Right ventricle myocardium inferior (tissue), 1 donor: Measurements from ENCODE around the gene PDE3B. TPM values are rescaled to one million over a fixed set of nuclear protein-coding genes. Genes with fewer than 3 reads are reported as not detected.
A peak's percentile ranks its signal among the peaks of the same experiment; 100 is the strongest.

Experiments used
- ATAC-seq: fragments of 200-7000 bp; cut with Tn5 transposase; one replicate; pipeline ENCODE4 v1.9.1; 2020; ENCODE audit warnings: mild to moderate bottlenecking, moderate library complexity
- DNase-seq: peaks from one replicate; pipeline ENCODE4 v3.0.0; 2021; ENCODE audit errors: missing footprints
- intact Hi-C: fragments of 100-400 bp; cut with DNase I; formaldehyde crosslinking; loops from one replicate; pipeline ENCODE4 v1.11.0; 2022
- total RNA-seq: library from RNA; stranded (reverse); fragmentation: NEBNext Ultra II Directional; extraction: Animal tissue kit (Norgen Biotek cat#: 25700); gene quantifications from one replicate; pipeline ENCODE4 v1.2.1, GENCODE V29; 2021
- donor health status: DM: no; HTN: yes; CAD: no; lungs with severe emphysema.

Gene PDE3B
- total RNA-seq, 1 donor from 2014 or later: 4.5 TPM

DNA sequence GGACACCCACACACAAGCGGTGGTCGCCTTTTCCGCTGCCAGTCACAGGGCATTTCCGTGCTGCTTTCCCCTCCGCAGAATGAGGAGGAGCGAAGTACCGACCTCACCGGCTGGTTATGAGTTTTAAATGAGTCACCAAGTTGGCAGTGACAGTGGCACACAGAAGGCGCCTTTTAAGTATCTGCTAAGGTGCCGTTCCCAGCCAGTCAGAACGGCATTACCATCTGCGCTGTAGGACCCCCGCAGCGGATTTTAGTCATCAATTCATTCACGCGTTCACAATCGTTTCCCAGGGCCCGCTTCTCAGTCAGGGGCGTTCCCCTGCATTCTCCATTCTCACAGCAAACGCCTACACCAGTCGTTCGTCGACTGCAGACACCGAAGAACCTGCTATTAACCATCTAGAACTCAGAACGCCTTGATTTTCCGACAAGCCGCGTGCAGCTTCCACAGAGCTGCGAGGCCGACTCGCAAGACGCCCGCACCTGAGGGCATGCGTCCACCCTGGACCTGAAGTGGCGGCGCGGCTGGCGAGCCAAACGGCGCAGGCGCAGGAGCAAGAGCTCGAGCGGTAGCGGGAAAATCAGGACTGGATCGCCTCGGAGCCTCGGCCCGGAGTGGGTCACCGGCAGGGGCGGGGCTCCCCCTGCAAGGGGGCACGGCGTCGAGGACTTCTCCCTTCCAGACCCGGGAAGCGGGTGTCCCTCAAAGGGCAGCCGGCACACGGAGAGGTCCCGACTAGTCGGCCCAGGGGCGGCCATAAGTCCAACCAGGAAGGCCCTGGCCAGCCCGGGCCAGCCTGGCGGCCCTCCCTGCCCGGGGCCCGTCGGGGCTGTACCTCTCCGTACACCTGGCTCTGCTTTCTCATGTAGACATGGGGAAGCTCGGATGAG is 247.8 kb downstream of the PDE3B start:
- DNase-seq (peak; percentile 93), ATAC-seq (peak; percentile 90)
- intact Hi-C loops: loop anchor here (5.0 kb wide), 3 partner anchors 249 to 369 kb away; partner anchors contain the start of genes PDE3B and PSMA1

GRCh38 chr11:14892036-14892556 is 248.5 kb downstream of the PDE3B start, which contains the start of gene CYP2R1:
Gene CYP2R1 (minus strand): TSS chr11:14892231. CDS start chr11:14892205, 26 bp downstream.
- intact Hi-C loops: loop anchor here (5.0 kb wide), 3 partner anchors 250 to 370 kb away; partner anchors contain the start of genes PDE3B and PSMA1
- peak; percentile 97 for DNase-seq
- ATAC-seq: peak; percentile 99

DNA sequence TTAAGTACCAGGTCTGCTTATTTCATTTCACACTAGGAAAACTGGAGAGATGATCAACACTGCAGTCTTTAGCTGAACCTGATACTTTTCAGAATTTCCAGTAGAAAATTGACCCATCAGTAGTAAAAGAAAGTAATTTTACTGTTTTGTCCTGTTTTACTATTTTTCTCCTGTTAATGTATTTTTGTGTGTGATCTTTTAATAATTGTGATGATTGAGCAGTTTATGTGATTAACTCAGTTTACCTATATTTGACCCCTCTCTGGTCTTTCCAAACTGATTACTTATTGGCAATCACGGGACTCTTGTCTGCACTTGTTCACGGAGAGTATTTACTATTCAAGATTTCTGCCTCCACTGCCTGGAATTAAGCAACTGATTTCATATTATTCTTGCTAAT is 249.0 kb downstream of the PDE3B start:
- no peak for DNase-seq

DNA sequence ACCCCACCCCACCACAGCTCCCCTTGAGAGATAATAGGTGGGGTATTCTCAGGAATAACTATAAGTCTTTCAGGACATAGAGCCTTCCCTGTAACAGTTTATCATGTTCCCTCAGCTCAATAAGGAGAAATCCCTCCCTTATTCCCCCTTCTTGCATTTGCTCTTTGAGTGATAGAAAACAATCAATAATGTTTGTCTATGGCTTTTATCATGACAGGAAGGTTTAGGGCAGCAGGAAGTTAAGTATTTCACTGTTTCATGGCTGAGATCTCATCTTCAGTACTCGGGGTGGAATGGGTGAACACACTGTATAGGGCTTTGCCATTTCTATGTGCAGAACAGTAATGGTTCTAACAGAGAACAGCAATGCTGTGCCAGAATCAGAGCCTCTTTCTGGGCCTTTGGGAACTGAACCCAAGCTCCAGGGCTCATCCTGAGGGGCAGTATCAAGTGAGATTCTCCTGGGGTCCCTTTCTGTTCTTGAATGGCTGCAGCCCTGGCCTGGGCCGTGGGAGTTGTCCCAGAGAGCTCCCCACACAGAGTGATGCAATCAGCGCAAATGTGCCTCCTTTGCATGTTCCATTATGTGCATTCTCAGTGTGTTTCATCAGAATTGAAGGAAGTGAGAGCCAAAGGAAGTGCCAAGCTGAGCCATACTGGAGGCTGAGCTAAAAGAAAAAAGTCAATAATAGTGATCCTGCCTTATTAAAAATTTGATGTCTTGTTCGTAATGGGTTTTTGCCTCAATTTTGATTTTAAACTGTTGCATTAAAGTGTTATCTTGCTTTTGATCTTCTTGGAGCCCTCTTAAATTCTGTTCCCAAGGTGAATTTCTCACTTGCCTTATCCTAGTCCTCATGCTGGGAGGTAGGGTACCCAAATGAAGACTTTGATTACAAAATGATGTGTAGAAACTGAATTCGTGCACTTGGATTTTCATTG is 251.3 kb downstream of the PDE3B start:
- DNase-seq: peak; percentile 79
- intact Hi-C loops: loop anchor here (5.0 kb wide), 3 partner anchors 253 to 373 kb away; partner anchors contain the start of genes PDE3B and PSMA1
- no peak for ATAC-seq

More for the DNA sequence above, 249.0 kb downstream of the PDE3B start:
- ATAC-seq: no peak
- intact Hi-C loops: loop anchor here (5.0 kb wide), 3 partner anchors 250 to 370 kb away; partner anchors contain the start of genes PDE3B and PSMA1

- DNase-seq (no peak), ATAC-seq (no peak)
- intact Hi-C loops: no loop called here
Measured at GRCh38 chr11:14898355-14898754, 254.8 kb downstream of the PDE3B start.

- DNase-seq (no peak), ATAC-seq (no peak)
- intact Hi-C loops: no loop called here
Measured at GRCh38 chr11:14898906-14899305, 255.3 kb downstream of the PDE3B start.

- DNase-seq (no peak), ATAC-seq (no peak)
- intact Hi-C loops: no loop called here
Measured at GRCh38 chr11:14902650-14903350, 259.2 kb downstream of the PDE3B start.

- peak; percentile 85 for ATAC-seq
Measured at GRCh38 chr11:14904745-14905103, 261.1 kb downstream of the PDE3B start.

DNA sequence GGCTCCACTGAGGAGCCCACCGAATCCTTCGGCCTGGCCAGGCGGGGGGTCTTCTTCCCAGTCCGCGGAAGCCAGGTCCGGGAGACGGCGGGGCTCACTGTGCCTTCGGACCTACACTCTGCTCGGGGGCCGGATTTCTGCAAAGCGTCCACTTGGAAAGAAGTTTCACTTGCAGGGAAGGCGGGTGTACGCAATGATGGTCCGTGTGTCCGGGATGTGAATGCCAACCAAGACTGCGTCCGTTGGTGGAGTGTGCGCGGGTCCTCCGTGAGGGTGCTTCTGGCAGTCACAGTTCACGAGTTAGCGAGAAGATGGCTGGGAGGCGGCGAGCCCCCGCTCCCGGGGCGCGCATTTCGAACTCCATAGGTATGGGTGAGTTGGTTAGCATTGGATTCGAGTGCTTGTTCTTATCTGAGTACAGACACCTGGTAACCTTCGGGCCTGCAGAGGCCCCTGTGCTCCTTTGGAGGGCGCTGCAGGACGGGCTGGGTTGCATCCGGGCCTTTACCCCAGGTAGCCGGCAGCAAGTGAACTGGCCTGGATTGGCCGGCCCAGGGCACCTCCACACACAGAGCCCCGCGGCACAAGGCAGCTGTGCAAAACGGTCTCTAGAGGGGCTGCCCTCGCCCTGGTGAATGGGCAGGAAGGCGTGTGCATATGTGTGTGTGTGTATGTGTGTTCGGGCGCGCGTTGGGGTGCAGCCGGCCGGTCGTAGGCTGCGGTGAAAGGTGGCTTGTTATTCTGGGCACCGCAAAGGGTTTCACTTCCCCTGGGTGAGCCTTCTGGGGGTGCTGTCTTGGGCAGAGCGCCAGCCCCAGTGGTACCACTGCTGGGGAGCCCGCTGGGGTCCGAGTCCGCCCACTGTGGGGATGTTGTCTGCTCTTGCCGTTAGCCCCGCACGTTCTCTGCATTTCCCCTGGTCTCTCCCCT is 261.8 kb downstream of the PDE3B start:
- peak; percentile 72 for DNase-seq
- ATAC-seq: peak; percentile 52
- intact Hi-C loops: loop anchor here (1.0 to 5.0 kb wide), 3 partner anchors 263 to 383 kb away; partner anchors contain the start of genes PDE3B and PSMA1

More at GRCh38 chr11:14904745-14905103, 261.1 kb downstream of the PDE3B start:
- peak; percentile 93 for DNase-seq
- intact Hi-C loops: loop anchor here (1.0 to 5.0 kb wide), 3 partner anchors 262 to 382 kb away; partner anchors contain the start of genes PDE3B and PSMA1

- intact Hi-C loops: loop anchor here (5.0 kb wide), 2 partner anchors 264 to 384 kb away; partner anchors contain the start of genes PDE3B and PSMA1
- ATAC-seq: no peak
- DNase-seq: no peak
Measured at GRCh38 chr11:14906578-14906977, 263.0 kb downstream of the PDE3B start.

DNA sequence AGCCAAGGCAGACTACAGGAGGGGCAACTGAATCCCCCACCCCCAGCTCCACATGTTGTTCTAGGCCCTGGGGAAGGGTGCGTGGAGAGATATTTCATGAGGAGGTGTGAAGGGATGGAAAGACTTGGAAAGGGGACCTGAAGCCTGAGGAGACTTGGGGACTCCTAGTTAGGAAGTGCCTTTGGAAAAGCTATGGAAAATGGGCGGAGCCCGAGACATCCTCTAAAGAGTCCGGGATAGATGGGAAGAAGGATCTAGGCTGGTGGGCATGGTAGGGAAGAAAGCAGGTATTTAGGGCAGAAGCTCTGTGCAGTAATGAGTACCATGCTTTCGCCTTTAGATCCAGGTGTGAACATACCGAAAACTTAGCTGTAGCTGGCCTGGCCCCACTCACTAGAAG is 263.4 kb downstream of the PDE3B start:
- intact Hi-C loops: loop anchor here (1.0 to 5.0 kb wide), 3 partner anchors 117 to 385 kb away; partner anchors contain the start of genes PDE3B and PSMA1
- ATAC-seq (no peak), DNase-seq (no peak)

GRCh38 chr11:14907411-14908213 is 264.0 kb downstream of the PDE3B start:
- intact Hi-C loops: loop anchor here (1.0 to 5.0 kb wide), 5 partner anchors 117 to 385 kb away; partner anchors contain the start of genes PDE3B and PSMA1
- DNase-seq (peak; percentile 93), ATAC-seq (peak; percentile 74)

DNA sequence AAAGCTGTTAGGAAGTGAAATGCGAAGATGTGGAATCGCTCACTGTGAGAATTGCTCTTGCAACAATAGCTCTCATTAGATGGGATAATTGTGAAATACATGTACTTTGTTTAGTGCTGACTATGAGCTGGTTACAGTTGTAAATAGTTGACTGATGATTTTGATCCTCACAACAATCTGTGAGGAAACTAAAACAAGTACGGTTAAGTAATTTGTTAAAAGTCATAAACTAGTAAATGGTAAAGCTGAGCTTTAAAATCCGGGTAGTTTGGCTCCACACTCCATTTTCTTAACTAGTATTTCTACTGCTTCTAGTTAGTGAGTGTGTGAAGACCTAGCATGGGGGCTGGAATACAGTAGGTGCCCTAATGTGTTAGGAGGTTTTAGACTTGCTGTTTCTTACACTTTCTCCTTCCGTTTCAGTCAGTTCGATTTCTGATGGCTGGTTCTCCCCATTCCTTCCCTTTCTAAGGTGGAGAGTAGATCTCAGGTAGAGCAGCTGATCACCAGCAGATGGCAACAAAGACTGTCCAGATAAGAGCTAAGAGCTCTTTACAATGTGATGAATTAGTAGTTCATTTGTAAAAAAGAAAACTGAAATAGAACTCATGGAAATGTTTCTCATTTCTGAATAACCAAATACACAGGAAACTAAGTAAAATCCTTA is 264.7 kb downstream of the PDE3B start:
- intact Hi-C loops: loop anchor here (2.0 to 5.0 kb wide), 4 partner anchors 166 to 386 kb away; partner anchors contain the start of genes PDE3B and PSMA1
- ATAC-seq: no peak
- DNase-seq: no peak

- intact Hi-C loops: no loop called here
- ATAC-seq (no peak), DNase-seq (no peak)
Measured at GRCh38 chr11:14914536-14914935, 270.9 kb downstream of the PDE3B start.

- intact Hi-C loops: no loop called here
- ATAC-seq: no peak
Measured at GRCh38 chr11:14916403-14916802, 272.8 kb downstream of the PDE3B start.

More at GRCh38 chr11:14916403-14916802, 272.8 kb downstream of the PDE3B start:
- DNase-seq: no peak
